Mammary epithelial cell (primary cell): ENCODE results near the gene TLR2.

Experiments
- EZH2 ChIP-seq: IDR thresholded peaks from 2 replicates; pipeline ENCODE4 v1.6.1; 2012; ENCODE audit warnings: low read length, inconsistent platforms, borderline replicate concordance
- TF ChIP-seq, protein P1 (sequence below), 2 donors: IDR thresholded peaks in 1 of 2; conservative IDR thresholded peaks in 1 of 2; 2 replicates each; pipeline ENCODE4 v1.5.1; 2011 to 2012; ENCODE audit warnings: inconsistent platforms in 2 of 2, low read length in 2 of 2, mild to moderate bottlenecking in 2 of 2, control low read depth in 1 of 2, low read depth in 1 of 2; ENCODE audit not compliant: insufficient read depth in 1 of 2; ENCODE audit errors: extremely low read depth in 1 of 2

DNA sequence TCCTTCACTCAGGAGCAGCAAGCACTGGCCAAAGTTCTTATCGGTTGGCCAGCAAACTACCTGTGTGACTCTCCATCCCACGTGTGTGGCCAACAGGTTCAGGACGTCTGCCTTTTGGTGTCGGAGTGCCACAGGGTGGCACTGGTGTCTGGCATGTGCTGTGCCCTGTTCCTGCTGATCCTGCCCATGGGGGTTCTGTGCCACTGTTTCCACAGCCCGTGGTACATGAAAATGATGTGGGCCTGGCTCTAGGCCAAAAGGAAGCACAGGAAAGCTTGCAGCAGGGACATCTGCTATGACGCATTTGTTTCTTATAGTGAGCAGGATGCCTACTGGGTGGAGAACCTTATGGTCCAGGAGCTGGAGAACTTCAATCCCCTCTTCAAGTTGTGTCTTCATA is 4.6 kb upstream of the TLR2 start:
- TF ChIP-seq, protein P1, sequence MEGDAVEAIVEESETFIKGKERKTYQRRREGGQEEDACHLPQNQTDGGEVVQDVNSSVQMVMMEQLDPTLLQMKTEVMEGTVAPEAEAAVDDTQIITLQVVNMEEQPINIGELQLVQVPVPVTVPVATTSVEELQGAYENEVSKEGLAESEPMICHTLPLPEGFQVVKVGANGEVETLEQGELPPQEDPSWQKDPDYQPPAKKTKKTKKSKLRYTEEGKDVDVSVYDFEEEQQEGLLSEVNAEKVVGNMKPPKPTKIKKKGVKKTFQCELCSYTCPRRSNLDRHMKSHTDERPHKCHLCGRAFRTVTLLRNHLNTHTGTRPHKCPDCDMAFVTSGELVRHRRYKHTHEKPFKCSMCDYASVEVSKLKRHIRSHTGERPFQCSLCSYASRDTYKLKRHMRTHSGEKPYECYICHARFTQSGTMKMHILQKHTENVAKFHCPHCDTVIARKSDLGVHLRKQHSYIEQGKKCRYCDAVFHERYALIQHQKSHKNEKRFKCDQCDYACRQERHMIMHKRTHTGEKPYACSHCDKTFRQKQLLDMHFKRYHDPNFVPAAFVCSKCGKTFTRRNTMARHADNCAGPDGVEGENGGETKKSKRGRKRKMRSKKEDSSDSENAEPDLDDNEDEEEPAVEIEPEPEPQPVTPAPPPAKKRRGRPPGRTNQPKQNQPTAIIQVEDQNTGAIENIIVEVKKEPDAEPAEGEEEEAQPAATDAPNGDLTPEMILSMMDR (conservative IDR thresholded peaks at IDR 0.05 in 1 of 2, IDR thresholded peaks at IDR 0.05 in 1 of 2; ENCODE audit: extremely low read depth in 1 of 2, insufficient read depth in 1 of 2, low read depth in 1 of 2, low read length in 2 of 2): no peak
- TF ChIP-seq EZH2: no peak
